Stimulated activated naive CD4-positive, alpha-beta T cell (primary cell): ENCODE measurements around the gene ELOVL1.
"Not testable (repeated sequence)": the region's sequence is repeated elsewhere in the genome, so short reads cannot be mapped to it uniquely, and the experiment has no call there.

ENCODE experiments used
- DNase-seq, 6 experiments: peaks; one replicate each; lab custom pipeline; 2025; lab: John Stamatoyannopoulos, UW

Gene ELOVL1

GRCh38 chr1:43367904-43368645 lies at the start of gene ELOVL1:
Gene ELOVL1, minus strand, starts transcription at chr1:43368011. Its CDS starts 2,402 bp downstream, at chr1:43365609.
- DNase-seq = peak; percentile 36 to 76 (median 59)

DNA sequence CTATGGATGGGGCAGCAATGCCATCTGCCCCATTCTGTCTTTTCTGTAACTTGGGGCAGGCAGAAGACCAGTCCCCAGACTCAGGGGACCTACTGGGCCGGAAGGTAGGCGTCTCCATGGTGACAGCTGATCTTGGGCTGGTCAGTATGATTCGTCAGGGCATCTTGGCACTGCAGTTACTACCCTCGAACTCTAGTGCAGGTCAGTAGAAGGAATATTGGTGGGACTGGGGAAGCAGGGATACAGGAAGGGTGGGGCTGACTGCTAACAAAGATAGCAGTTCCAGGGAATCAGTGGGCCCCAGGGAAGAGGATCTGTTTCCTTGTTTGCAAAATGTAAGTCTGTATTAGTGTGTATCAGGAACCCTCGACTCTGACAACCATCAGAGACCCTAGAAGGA lies 48.1 kb upstream of the ELOVL1 start:
- no peak for DNase-seq

- DNase-seq = peak; percentile 42 to 79 (median 52)
Measured at GRCh38 chr1:43414634-43415223, 46.9 kb upstream of the ELOVL1 start.

DNA sequence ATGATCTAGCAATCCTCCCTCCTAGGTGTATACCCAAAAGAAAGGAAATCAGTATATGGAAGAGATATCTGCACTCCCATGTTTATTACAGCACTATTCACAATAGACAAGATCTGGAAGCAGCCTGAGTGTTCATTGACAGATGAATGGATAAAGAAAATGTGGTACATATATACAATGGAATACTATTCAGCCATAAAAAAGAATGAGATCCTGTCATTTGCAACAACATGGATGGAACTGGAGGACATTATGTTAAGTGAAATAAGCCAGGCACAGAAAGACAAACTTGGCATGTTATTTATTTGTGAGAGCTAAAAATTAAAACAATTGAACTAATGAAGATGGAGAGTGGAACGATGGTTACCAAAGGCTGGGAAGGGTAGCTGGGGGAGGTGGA lies 45.6 kb upstream of the ELOVL1 start:
- DNase-seq = not testable (repeated sequence)

DNA sequence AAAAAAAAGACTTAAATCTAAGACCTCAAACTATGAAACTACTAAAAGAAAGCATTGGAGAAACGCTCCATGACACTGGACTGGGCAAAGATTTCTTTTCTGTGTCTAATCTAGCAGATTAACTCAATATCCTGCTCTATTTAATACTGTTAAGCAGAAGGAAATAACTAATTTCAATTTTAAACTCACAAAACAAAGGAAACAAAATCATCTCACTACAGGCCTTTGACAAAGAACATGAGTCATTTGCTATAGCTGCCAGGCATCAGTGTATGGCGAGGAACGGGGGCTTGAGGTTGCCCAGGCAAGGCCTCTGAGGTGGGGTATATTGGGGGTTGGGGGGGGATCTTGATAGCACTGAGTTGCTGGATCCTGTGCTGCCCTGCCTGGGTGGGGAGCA lies 42.8 kb upstream of the ELOVL1 start:
- no peak for DNase-seq

- no peak for DNase-seq
Measured at GRCh38 chr1:43405876-43406234, 38.0 kb upstream of the ELOVL1 start.

DNA sequence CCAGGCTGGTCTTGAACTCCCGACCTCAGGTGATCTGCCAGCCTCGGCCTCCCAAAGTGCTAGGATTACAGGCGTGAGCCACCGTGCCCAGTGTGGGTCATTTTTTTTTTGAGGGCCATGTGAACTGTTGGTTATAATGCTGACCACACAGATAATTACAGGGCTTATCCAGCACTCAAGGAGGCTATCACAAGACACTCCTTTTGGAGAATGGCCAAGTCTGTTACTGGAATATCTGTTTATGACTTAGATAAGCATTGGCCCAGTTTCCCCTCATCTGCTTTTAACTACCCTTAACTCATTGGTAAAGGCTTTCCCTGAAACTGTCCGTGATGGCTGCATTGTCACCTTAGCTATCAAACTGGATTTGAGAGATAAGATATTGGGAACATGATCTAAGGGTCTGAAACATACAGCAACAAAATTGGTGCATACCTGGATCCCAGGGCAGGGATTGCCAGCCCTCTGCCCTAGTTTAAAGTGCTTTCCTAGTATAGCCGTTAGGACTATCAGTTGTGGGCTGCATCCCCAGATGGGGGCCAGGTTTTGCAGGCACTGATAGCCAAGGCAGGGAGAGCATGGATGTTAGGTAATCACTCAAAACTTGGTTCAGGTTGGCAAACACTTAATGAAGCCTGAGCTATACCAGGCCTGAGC lies 37.5 kb upstream of the ELOVL1 start:
- DNase-seq = no peak

DNA sequence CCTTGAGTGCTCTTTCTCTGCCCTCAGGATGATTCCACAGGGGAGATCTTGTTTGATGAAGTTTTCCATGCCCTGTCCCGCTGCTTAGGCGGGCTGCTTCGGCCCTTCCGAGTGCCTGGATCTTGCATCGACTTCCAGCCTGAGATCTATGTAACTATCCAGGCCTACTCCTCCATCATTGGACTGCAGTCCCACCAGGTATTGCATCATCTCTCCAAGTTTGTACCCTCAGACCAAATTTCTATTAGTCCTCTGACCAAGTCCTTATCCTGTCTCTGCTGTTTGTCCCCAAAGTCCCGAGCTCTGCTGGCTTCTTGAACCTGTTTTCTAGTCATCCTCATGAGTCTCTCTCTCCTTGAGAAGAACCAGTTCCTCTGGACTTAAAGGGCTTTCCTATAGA lies 36.5 kb upstream of the ELOVL1 start:
- DNase-seq = no peak

DNA sequence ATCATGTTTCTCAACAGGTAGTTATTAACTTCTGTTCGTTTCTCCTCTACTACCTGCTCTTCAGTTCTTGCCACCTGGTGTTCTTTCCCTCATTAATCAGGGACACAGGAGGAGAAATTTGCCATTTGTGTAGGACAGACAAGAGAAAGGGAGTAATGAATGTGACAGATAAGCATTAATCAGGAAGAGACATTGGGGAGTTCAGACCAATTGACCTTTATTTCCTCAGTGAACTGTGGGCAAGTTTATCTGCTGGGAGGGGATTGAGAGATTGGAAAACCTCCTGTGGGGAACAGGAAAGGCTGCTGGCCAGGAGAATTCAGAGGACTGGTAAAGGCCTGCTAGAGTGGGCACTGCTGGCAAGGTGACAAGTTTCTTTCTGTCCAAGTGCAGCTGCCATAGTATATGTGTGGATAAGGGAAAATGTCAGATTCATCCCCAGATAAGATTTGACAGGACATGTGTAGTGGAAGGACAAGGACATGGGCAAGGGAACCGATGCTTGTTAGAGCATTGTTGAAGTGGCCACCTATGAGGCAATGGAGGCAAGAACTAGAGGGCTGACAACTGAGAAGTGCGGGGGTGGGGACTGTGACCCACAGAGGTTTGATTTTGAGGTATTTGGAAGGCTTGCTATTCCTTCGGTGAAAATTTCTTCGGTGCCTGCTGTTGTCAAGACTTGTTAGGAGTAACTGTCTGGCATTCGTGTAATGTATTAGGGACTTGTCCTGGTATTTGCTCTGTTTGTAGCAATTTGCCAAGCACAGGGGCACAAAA lies 34.5 kb upstream of the ELOVL1 start:
- DNase-seq = no peak

GRCh38 chr1:43400441-43400840 lies 32.6 kb upstream of the ELOVL1 start:
- DNase-seq = not testable (repeated sequence)

GRCh38 chr1:43398227-43398626 lies 30.4 kb upstream of the ELOVL1 start:
- no peak for DNase-seq

GRCh38 chr1:43396059-43396458 lies 28.2 kb upstream of the ELOVL1 start:
- no peak for DNase-seq

DNA sequence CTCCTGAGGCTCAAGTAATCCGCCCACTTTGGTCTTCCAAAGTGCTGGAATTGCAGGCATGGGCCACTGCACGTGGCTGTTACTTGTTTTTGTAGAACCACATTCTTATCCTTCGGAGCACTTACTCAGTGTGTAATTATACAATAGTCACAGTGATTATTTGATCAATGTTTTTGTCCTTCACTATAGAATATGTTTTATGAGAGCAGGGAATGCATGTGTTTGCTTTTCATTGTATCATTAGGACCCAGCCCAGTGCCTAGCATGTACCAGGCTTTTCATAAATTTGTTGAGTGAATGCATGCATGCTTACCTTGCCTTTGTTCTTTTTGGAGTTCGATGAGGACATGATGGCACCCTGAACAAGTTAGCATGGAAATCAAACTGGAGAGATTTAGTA lies 27.7 kb upstream of the ELOVL1 start:
- no peak for DNase-seq

GRCh38 chr1:43392702-43393101 lies 24.9 kb upstream of the ELOVL1 start:
- DNase-seq = no peak

GRCh38 chr1:43389326-43390313 lies 21.8 kb upstream of the ELOVL1 start, which contains the start of the genes MED8 and SZT2:
Gene MED8, minus strand, starts transcription at chr1:43389800. Its CDS starts 36 bp downstream, at chr1:43389764.
Gene SZT2, plus strand, starts transcription at chr1:43389899. Its CDS starts 70 bp downstream, at chr1:43389969.
- DNase-seq = peak; percentile 79 to 91 (median 86)

DNA sequence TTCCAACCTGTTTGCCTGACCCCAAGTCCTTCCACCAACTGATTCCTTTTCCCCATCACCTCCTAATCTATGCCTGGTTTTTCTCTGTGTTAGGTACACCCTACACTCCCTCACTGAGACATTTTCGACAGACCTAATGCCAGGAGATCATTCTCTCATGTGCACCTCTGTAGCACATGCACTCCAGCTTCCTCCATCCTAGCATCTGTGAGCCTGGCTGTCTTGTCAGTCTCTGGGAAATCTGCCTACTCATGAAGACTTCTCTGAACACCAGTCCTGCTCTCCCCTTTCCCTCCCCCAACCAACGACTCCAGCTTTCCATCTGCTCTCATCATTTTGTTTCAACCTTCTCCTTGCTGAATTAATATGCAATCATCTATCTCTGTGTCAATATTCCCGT lies 20.8 kb upstream of the ELOVL1 start:
- DNase-seq = no peak

DNA sequence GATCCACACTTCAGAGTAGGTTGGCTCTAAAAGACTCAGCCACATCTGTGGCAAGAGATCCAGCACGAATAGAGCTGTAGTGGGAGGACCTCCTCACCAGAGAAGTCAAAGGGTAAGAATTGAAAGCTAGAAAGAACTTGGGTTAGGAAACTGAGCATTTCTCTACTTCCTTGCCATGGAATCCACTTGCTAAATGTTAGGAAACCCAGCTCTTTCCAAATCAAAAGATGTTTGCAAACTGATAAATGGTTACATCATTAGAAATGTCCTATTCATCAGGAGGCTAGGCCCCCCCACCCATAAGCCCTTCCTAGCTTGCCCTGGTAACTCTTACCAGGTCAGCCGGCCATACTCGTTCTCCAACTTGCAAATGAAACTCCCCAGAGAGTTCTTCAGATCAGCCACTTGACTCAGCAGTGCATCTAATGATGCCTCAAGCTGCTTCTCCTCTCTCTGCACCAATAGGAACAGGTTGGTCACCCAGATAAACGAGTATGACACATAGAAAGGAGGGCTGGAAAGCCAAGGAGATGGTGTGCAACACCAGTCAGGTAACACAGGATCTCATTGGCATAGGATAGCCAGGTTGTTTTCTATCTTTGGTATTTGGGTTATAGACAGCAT lies 20.3 kb upstream of the ELOVL1 start:
- DNase-seq = no peak

DNA sequence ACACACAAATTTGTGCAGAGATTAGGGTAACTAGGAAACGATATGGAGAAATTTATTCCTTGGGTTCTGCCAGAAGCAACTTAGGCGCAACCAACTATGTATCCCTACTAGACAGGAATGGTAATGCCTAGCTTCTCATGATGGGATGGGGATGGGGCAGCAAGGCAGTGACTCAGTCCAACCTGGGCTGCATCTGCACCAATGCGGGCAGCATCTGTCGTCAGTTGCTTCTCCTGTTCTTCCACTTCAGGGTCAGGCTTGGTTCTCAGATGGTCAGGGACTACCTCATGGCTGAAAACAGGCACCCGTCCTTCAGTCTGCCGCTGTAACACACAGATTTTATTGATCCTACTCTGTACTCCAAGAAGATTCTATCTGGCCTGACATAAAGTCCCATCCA lies 18.9 kb upstream of the ELOVL1 start:
- no peak for DNase-seq

DNA sequence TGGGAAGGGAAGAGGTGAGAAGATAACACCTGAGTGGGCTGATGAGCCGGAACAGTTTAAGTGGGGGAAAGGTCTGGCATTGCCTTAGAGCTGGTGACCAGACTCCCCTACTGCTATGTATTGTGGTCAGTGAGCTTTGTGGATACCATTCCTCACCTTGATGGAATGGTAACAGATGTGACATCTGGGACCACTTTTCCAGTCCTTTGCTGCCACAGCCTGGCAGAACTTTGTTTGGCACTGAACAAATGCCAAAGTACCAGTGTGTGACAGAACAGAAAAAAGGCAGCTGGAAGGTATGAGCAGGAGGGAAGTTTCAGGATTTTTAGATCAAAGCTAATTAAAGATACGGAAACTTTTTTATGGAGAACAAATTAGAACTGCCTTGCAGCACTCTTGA lies 15.6 kb upstream of the ELOVL1 start:
- no peak for DNase-seq

- no peak for DNase-seq
Measured at GRCh38 chr1:43382027-43382779, 14.4 kb upstream of the ELOVL1 start.
